Activated T-helper 1 cell treated with Interleukin-2 at 50 U/mL for 16 hours (primary cell): ENCODE measurements around the gene NKAPL.
"Not testable (repeated sequence)": the region's sequence is repeated elsewhere in the genome, so short reads cannot be mapped to it uniquely, and the experiment has no call there.

Experiments
- DNase-seq: peaks from one replicate; pipeline ENCODE4 v3.0.0-alpha.2; 2020; ENCODE audit warnings: low read depth

Gene NKAPL

DNA sequence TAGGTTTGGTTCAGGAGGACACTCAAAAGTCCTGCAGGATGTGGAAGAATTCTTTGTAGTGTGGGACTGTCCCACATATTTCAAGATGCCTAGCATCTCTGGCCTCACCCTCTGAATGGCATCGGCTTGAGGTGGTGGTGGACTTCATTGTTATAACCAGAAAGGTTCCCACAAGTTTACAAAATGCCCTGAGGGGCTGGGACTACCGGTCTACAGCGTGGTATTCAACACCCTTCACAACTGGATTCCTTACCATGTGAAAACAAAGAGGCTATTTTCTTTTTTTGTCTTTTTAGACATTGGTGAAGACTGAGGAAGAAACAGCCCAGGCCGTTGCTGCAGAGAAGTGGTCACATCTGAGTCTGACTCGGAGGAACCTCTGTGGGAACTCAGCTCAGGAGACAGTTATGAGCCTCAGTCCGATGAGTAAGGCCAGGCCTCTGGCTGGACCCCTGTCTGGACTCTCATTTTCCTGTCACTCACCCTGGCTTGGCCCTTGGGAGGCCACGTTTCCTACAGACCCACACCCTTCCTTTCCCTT lies 37.5 kb downstream of the NKAPL start:
- no peak for DNase-seq

DNA sequence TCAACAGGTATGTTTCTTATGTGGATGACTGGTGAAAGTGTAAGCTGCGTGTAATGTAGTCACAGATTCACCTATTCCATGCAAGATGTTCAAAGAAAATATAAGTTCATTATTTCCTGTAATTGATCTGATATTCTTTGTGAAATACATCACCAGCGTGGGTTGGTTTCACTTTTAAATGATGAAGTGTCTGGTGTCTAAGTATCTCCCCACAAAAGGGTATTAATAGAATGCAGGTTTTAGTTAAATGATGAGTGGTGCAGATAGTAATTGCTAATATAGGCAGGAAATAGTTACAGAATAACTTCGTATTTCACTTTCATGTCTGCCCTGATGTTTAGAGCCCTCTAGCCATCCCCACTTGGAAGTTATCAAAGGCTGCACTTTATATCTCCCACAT lies 44.5 kb downstream of the NKAPL start:
- DNase-seq: no peak

DNA sequence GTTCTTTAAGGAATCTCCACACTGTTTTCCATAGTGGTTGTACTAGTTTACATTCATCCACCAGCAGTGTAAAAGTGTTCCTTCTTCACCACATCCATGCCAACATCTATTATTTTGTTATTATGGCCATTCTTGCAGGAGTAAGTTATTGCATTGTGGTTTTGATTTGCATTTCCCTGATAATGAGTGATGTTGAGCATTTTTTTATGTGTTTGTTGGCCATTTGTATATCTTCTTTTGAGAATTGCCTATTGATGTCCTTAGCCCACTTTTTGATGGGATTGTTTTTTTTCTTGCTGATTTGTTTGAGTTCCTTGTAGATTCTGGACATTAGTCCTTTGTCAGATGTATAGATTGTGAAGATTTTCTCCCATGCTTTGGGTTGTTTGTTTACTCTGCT lies 47.3 kb downstream of the NKAPL start:
- DNase-seq: not testable (repeated sequence)
